Suprapubic skin (tissue), 4 donors: ENCODE results near the gene CD164.

ENCODE experiments used
- EP300 ChIP-seq: sonication (generic); formaldehyde crosslinking; IDR thresholded peaks from one replicate; pipeline ENCODE4 v1.6.1; 2017; ENCODE audit warnings: antibody characterized with exemption
- POLR2A ChIP-seq, 2 donors: fragments of 450-650 bp; IDR thresholded peaks; one replicate each; pipeline ENCODE4 v1.6.1; 2017; ENCODE audit warnings: antibody characterized with exemption in 2 of 2, mild to moderate bottlenecking in 2 of 2, moderate library complexity in 2 of 2
- POLR2AphosphoS5 ChIP-seq, 3 donors: sonication (generic); formaldehyde crosslinking; IDR thresholded peaks; one replicate each; pipeline ENCODE4 v1.6.1; 2017; ENCODE audit warnings: antibody characterized with exemption in 3 of 3
- TF ChIP-seq, protein P1 (sequence below), 2 donors: fragments of 200-600 bp in 1 of 2; fragments of 450-650 bp in 1 of 2; sonication (generic) in 1 of 2; IDR thresholded peaks; one replicate each; pipeline ENCODE4 v1.5.1; 2016 to 2019; ENCODE audit warnings: antibody characterized with exemption in 2 of 2, mild to moderate bottlenecking in 1 of 2, moderate library complexity in 1 of 2

DNA sequence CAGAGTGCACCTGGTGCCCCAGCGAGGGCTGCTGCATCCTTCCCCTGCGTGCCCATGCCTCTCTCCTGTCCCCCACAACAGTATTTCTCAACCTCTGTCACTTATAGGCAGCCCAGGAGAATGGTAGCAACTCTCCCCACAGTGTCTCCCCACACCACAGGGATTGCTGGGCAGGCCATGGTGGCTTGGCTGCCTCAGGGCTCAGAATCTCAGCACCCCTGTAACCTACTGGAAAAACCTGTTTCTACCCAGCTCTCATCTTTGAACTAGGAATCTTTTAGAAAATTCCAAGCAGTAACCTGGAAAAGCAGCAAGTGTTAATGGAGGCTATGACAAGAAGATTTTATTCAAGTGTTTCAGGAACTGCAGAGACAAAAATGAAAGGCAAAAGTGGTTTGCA lies 38.0 kb downstream of the CD164 start:
- TF ChIP-seq, protein P1, sequence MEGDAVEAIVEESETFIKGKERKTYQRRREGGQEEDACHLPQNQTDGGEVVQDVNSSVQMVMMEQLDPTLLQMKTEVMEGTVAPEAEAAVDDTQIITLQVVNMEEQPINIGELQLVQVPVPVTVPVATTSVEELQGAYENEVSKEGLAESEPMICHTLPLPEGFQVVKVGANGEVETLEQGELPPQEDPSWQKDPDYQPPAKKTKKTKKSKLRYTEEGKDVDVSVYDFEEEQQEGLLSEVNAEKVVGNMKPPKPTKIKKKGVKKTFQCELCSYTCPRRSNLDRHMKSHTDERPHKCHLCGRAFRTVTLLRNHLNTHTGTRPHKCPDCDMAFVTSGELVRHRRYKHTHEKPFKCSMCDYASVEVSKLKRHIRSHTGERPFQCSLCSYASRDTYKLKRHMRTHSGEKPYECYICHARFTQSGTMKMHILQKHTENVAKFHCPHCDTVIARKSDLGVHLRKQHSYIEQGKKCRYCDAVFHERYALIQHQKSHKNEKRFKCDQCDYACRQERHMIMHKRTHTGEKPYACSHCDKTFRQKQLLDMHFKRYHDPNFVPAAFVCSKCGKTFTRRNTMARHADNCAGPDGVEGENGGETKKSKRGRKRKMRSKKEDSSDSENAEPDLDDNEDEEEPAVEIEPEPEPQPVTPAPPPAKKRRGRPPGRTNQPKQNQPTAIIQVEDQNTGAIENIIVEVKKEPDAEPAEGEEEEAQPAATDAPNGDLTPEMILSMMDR (IDR thresholded peaks at IDR 0.05), result no peak
- TF ChIP-seq EP300 (no peak), POLR2A (IDR thresholded peaks at IDR 0.05) (no peak), POLR2AphosphoS5 (IDR thresholded peaks at IDR 0.05) (no peak)
